ENCODE results near the gene KHDRBS1. TPM values are rescaled to one million over a fixed set of nuclear protein-coding genes. Genes with fewer than 3 reads are reported as not detected.

KHDRBS1 gene
- total and polyA plus RNA-seq, 9 of the 15 experiments (the other 6 are each of a cell fraction or from before 2014, with no cell fraction given), result 48.4 to 257 (median 114) TPM

GRCh38 chr1:32014199-32014947, 705 bp downstream of the KHDRBS1 start (continued):
- 0 out of 2 replicates have a peak, but pooled peaks have one; percentile 10 for TF ChIP-seq ERF (CRISPR knock-in tag; IDR thresholded peaks at IDR 0.05)
- 0 out of 2 replicates have a peak, but pooled peaks have one; percentile 38 for TF ChIP-seq ZNF124 (CRISPR knock-in tag; IDR thresholded peaks at IDR 0.05)
- TF ChIP-seq TSC22D4 (tag; IDR thresholded peaks at IDR 0.05), result 0 out of 2 replicates have a peak, but pooled peaks have one; percentile 27
- TF ChIP-seq ETV6 (IDR thresholded peaks at IDR 0.05; ENCODE audit: borderline replicate concordance in 1 of 2, low read depth in 2 of 2, low read length in 1 of 2), result peak in 1 of 2 experiments; percentile 23; a peak in 1 of 4 replicates
- no peak for TF ChIP-seq ETV6 (CRISPR knock-in tag; IDR thresholded peaks at IDR 0.05; ENCODE audit: borderline replicate concordance)
- no peak for TF ChIP-seq GABPB2 (CRISPR knock-in tag; conservative IDR thresholded peaks at IDR 0.05)
- TF ChIP-seq CBFB (CRISPR knock-in tag; IDR thresholded peaks at IDR 0.05), result peak; percentile 72
- no peak; the same call in 1 of the 2 replicates for TF ChIP-seq CREB1 (IDR thresholded peaks at IDR 0.05)
- 0 out of 2 replicates have a peak, but pooled peaks have one; percentile 1 for TF ChIP-seq CREB1 (CRISPR knock-in tag; IDR thresholded peaks at IDR 0.05)
- TF ChIP-seq, protein P1, sequence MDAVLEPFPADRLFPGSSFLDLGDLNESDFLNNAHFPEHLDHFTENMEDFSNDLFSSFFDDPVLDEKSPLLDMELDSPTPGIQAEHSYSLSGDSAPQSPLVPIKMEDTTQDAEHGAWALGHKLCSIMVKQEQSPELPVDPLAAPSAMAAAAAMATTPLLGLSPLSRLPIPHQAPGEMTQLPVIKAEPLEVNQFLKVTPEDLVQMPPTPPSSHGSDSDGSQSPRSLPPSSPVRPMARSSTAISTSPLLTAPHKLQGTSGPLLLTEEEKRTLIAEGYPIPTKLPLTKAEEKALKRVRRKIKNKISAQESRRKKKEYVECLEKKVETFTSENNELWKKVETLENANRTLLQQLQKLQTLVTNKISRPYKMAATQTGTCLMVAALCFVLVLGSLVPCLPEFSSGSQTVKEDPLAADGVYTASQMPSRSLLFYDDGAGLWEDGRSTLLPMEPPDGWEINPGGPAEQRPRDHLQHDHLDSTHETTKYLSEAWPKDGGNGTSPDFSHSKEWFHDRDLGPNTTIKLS (IDR thresholded peaks at IDR 0.05; ENCODE audit: borderline replicate concordance, low read depth), result no peak
- peak; percentile 19; the same call in 1 of the 2 replicates for TF ChIP-seq ZFX (CRISPR knock-in tag; IDR thresholded peaks at IDR 0.05)
- no peak for TF ChIP-seq POLR3A (IDR thresholded peaks at IDR 0.05; ENCODE audit: borderline replicate concordance, extremely low read depth, insufficient read depth, insufficient read length)
- TF ChIP-seq TFAP4 (CRISPR knock-in tag; IDR thresholded peaks at IDR 0.05; ENCODE audit: borderline replicate concordance), result no peak; the same call in 1 of the 2 replicates
- peak; percentile 21; the same call in 1 of the 2 replicates for TF ChIP-seq SMARCA5 (IDR thresholded peaks at IDR 0.05)
- TF ChIP-seq ZC3H4 (CRISPR knock-in tag; IDR thresholded peaks at IDR 0.05; ENCODE audit: borderline replicate concordance), result 0 out of 2 replicates have a peak, but pooled peaks have one; percentile 77
- TF ChIP-seq NR1H2 (CRISPR knock-in tag; IDR thresholded peaks at IDR 0.05), result no peak
- peak; percentile 48; the same call in 1 of the 2 replicates for TF ChIP-seq PKNOX1 (IDR thresholded peaks at IDR 0.05)
- peak; percentile 77; the same call in 1 of the 2 replicates for TF ChIP-seq NR3C1 (CRISPR knock-in tag; IDR thresholded peaks at IDR 0.05)
- TF ChIP-seq U2AF1 (optimal IDR thresholded peaks at IDR 0.05; ENCODE audit: low read depth, low read length), result no peak
- TF ChIP-seq SIN3B (IDR thresholded peaks at IDR 0.05; ENCODE audit: low read depth), result no peak; the same call in 1 of the 2 replicates
- peak; percentile 73; the same call in 1 of the 2 replicates for TF ChIP-seq NR2C2 (CRISPR knock-in tag; IDR thresholded peaks at IDR 0.05)
- peak; percentile 39 for TF ChIP-seq NR2C2 (tag; IDR thresholded peaks at IDR 0.05)
- TF ChIP-seq ZBTB33 (CRISPR knock-in tag; IDR thresholded peaks at IDR 0.05), result peak; percentile 25; the same call in 1 of the 2 replicates
- TF ChIP-seq TAL1 (IDR thresholded peaks at IDR 0.05), result no peak

All from K562 (cell line).